Esophagus squamous epithelium (tissue), 4 donors: ENCODE results near the gene DHRS4.
"Not testable (repeated sequence)": the region's sequence is repeated elsewhere in the genome, so short reads cannot be mapped to it uniquely, and the experiment has no call there.

ENCODE experiments used
- POLR2A ChIP-seq, 4 donors: fragments of 450-650 bp; IDR thresholded peaks; one replicate each; pipeline ENCODE4 v1.6.1; 2017; ENCODE audit warnings: antibody characterized with exemption in 4 of 4, mild to moderate bottlenecking in 4 of 4, moderate library complexity in 3 of 4
- TF ChIP-seq, protein P1 (sequence below), 6 experiments: fragments of 450-650 bp in 4 of 6; fragments of 200-600 bp in 2 of 6; sonication (generic) in 2 of 6; IDR thresholded peaks; one replicate each; pipeline ENCODE4 v1.5.1; 2016 to 2019; ENCODE audit warnings: antibody characterized with exemption in 6 of 6, mild to moderate bottlenecking in 4 of 6, moderate library complexity in 4 of 6

DNA sequence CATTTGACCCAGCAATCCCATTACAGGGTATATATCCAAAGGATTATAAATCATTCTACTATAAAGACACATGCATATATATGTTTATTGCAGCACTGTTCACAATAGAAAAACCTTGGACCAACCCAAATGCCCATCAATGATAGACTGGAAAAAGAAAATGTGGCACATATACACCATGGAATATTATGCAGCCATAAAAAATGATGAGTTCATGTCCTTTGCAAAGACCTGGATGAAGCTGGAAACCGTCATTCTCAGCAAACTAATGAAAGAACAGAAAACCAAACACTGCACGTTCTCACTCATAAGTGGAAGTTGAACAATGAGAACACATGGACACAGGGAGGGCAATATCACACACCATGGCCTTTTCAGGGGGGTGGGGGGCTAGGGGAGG is 4.5 kb upstream of the DHRS4 start:
- TF ChIP-seq POLR2A (IDR thresholded peaks at IDR 0.05): not testable (repeated sequence)
- TF ChIP-seq, protein P1, sequence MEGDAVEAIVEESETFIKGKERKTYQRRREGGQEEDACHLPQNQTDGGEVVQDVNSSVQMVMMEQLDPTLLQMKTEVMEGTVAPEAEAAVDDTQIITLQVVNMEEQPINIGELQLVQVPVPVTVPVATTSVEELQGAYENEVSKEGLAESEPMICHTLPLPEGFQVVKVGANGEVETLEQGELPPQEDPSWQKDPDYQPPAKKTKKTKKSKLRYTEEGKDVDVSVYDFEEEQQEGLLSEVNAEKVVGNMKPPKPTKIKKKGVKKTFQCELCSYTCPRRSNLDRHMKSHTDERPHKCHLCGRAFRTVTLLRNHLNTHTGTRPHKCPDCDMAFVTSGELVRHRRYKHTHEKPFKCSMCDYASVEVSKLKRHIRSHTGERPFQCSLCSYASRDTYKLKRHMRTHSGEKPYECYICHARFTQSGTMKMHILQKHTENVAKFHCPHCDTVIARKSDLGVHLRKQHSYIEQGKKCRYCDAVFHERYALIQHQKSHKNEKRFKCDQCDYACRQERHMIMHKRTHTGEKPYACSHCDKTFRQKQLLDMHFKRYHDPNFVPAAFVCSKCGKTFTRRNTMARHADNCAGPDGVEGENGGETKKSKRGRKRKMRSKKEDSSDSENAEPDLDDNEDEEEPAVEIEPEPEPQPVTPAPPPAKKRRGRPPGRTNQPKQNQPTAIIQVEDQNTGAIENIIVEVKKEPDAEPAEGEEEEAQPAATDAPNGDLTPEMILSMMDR (IDR thresholded peaks at IDR 0.05): not testable (repeated sequence)
